Neural progenitor cell (in vitro differentiated cells): ENCODE data around the gene MPP1. TPM values are rescaled to one million over a fixed set of nuclear protein-coding genes. Genes with fewer than 3 reads are reported as not detected.

Experiments
- DNase-seq: peaks from one replicate; pipeline ENCODE4 v3.0.0-alpha.2; 2016; ENCODE audit warnings: low spot score
- H2AFZ ChIP-seq: fragments of 200-600 bp; sonication (generic); replicated peaks from 2 replicates; pipeline ENCODE4 v1.6.1; 2016; ENCODE audit warnings: antibody characterized with exemption
- H3F3A ChIP-seq: fragments of 200-600 bp; sonication (generic); 2 replicates; pipeline ENCODE4 v1.6.1; 2016; ENCODE audit warnings: antibody characterized with exemption, low read depth
- H3K27ac ChIP-seq: fragments of 200-600 bp; sonication (generic); 2 replicates; pipeline ENCODE4 v1.5.1; 2016; ENCODE audit warnings: mild to moderate bottlenecking
- H3K27me3 ChIP-seq: fragments of 200-600 bp; sonication (generic); 2 replicates; pipeline ENCODE4 v1.6.1; 2016; ENCODE audit warnings: mild to moderate bottlenecking, moderate library complexity
- H3K36me3 ChIP-seq: fragments of 200-600 bp; sonication (generic); 2 replicates; pipeline ENCODE4 v1.5.1; 2016
- H3K4me1 ChIP-seq: fragments of 200-600 bp; sonication (generic); 2 replicates; pipeline ENCODE4 v1.6.1; 2016; ENCODE audit warnings: mixed run types
- H3K4me2 ChIP-seq: fragments of 200-600 bp; sonication (generic); 2 replicates; pipeline ENCODE4 v1.6.1; 2016
- H3K4me3 ChIP-seq: fragments of 200-600 bp; sonication (generic); 2 replicates; pipeline ENCODE4 v1.5.1; 2016
- H3K79me2 ChIP-seq: fragments of 200-600 bp; sonication (generic); 2 replicates; pipeline ENCODE4 v1.6.1; 2016; ENCODE audit warnings: low read depth
- H3K9ac ChIP-seq: fragments of 200-600 bp; sonication (generic); 2 replicates; pipeline ENCODE4 v1.6.1; 2016
- H3K9me3 ChIP-seq: fragments of 200-600 bp; sonication (generic); 2 replicates; pipeline ENCODE4 v1.5.1; 2016; ENCODE audit warnings: low read depth
- H4K20me1 ChIP-seq: fragments of 200-600 bp; sonication (generic); 2 replicates; pipeline ENCODE4 v1.6.1; 2016; ENCODE audit warnings: low read depth
- H3K27ac Mint-ChIP-seq: 3 replicates; pipeline ENCODE4 v1.8.0; 2021; ENCODE audit warnings: mixed read lengths
- H3K27me3 Mint-ChIP-seq: 2 replicates; pipeline ENCODE4 v1.8.0; 2022; ENCODE audit warnings: low read depth, mild to moderate bottlenecking, inconsistent platforms, moderate library complexity, mixed read lengths; ENCODE audit not compliant: insufficient read depth
- H3K36me3 Mint-ChIP-seq: 3 replicates; pipeline ENCODE4 v1.8.0; 2021; ENCODE audit warnings: mixed read lengths
- H3K4me1 Mint-ChIP-seq: 3 replicates; pipeline ENCODE4 v1.8.0; 2021; ENCODE audit warnings: mixed read lengths
- H3K4me3 Mint-ChIP-seq: 3 replicates; pipeline ENCODE4 v1.8.0; 2021; ENCODE audit warnings: mild to moderate bottlenecking, moderate library complexity, mixed read lengths
- H3K9me3 Mint-ChIP-seq: 3 replicates; pipeline ENCODE4 v1.8.0; 2020; ENCODE audit warnings: mixed read lengths
- CTCF ChIP-seq: fragments of 200-600 bp; sonication (generic); IDR thresholded peaks from 2 replicates; pipeline ENCODE4 v1.5.1; 2017; ENCODE audit warnings: antibody characterized with exemption, mild to moderate bottlenecking
- EZH2 ChIP-seq: fragments of 200-600 bp; sonication (generic); IDR thresholded peaks from 2 replicates; pipeline ENCODE4 v1.6.1; 2017; ENCODE audit warnings: antibody characterized with exemption, mild to moderate bottlenecking, moderate library complexity
- EZH2phosphoT487 ChIP-seq: fragments of 200-600 bp; sonication (generic); IDR thresholded peaks from 2 replicates; pipeline ENCODE4 v1.6.1; 2017; ENCODE audit warnings: antibody characterized with exemption
- small RNA-seq: library from RNA; depleted of rRNA; stranded (forward); fragments of <200 nt; gene quantifications from one replicate; pipeline ENCODE3, GENCODE V24; 2015
- total RNA-seq: library from RNA; depleted of rRNA; stranded (reverse); fragments of >200 nt; gene quantifications from 2 replicates; pipeline ENCODE4 v1.2.3, GENCODE V29; 2015; ENCODE audit warnings: low replicate concordance

MPP1 gene
- total RNA-seq, 1 donor from 2014 or later: not detected

DNA sequence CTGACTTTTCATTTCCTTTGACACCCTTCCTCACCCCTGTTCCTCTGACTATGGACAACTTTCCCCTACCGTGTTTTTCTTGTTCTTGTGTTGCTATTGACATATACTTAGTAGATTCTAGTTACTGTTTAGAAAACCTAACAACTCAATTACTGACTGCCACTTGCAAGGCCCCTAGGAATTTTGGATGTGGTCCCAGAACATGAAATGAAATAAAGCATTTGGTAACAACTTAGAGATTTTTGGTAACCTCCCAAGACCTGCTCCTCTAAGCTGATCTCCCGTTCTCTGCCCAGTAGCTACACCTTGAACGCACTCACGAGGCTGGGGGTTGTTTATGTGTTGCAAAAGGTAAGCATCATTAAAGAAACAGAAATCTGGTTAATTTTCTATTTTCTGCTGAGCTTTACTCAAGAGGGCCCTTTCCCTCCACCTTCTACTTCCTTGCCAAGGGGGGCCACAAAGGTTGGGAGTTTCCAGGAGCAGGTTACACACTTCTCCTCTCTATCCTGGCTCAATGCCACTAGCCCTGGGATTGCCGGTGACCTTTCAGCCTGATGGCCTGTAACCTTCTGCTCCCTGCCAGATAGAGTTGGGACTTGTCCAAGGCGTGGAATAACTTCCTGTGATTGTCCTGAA lies 74.9 kb downstream of the MPP1 start:
- H3K4me2 ChIP-seq: no peak overlapping the region
- no peak overlapping the region for H3K27ac Mint-ChIP-seq

DNA sequence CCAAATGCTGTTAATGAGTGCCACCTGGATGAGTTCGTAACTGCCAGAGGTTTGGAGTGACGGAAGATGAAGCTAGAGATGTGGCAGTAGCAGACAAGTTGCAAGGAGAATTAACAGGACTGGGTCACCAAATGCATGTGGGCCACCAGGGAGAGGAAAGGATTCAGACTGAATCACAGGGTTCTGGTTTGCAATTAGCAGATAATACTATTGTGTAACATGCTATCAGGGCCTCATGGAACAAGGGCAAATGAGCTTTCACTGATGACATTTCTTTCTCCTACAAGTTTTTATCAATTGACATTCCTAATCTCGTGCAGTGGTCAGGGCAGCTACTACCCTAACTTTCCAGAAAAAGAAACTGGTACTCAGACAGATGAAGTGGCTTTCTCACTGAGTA lies 75.8 kb downstream of the MPP1 start:
- no peaks in the 10 kb centered on the region for H3K4me1 ChIP-seq
- H3K27ac Mint-ChIP-seq: no peak overlapping the region
- no peaks in the 10 kb centered on the region for H3K27me3 Mint-ChIP-seq
- DNase-seq: no peak
- H3K36me3 Mint-ChIP-seq: no peaks in the 10 kb centered on the region
- peaks cover 3% of the 10 kb centered on the region for H3K9me3 Mint-ChIP-seq
- H3K4me2 ChIP-seq: no peak overlapping the region
- no peaks in the 10 kb centered on the region for H3K27me3 ChIP-seq
- no peaks in the 10 kb centered on the region for H3K36me3 ChIP-seq
- H4K20me1 ChIP-seq: no peaks in the 10 kb centered on the region
- H3K9me3 ChIP-seq: peaks cover 2% of the 10 kb centered on the region
- H3K79me2 ChIP-seq: no peaks in the 10 kb centered on the region
- no peak overlapping the region for H3K27ac ChIP-seq
- no peak overlapping the region for H3K4me3 Mint-ChIP-seq
- no peaks in the 10 kb centered on the region for H3F3A ChIP-seq
- H3K9ac ChIP-seq: no peak overlapping the region
- no peak for TF ChIP-seq EZH2phosphoT487
- TF ChIP-seq EZH2: no peak
- no peak for TF ChIP-seq CTCF
- no peak overlapping the region for H2AFZ ChIP-seq
- no peaks in the 10 kb centered on the region for H3K4me1 Mint-ChIP-seq
- H3K4me3 ChIP-seq: no peak overlapping the region

More for the DNA sequence above, 74.9 kb downstream of the MPP1 start:
- Mint-ChIP-seq H3K4me3 (no peak overlapping the region), H3K9me3 (peaks cover 2% of the 10 kb centered on the region), H3K36me3 (no peaks in the 10 kb centered on the region), H3K4me1 (no peaks in the 10 kb centered on the region), H3K27me3 (no peaks in the 10 kb centered on the region)
- H3F3A ChIP-seq: no peaks in the 10 kb centered on the region
- no peaks in the 10 kb centered on the region for H3K27me3 ChIP-seq
- H2AFZ ChIP-seq: no peak overlapping the region
- no peaks in the 10 kb centered on the region for H3K4me1 ChIP-seq
- TF ChIP-seq EZH2phosphoT487 (no peak), EZH2 (no peak), CTCF (no peak)
- H3K4me3 ChIP-seq: no peak overlapping the region
- H3K9ac ChIP-seq: no peak overlapping the region
- H4K20me1 ChIP-seq: no peaks in the 10 kb centered on the region
- H3K79me2 ChIP-seq: no peaks in the 10 kb centered on the region
- DNase-seq: no peak
- no peak overlapping the region for H3K27ac ChIP-seq
- H3K36me3 ChIP-seq: no peaks in the 10 kb centered on the region
- H3K9me3 ChIP-seq: peaks cover 2% of the 10 kb centered on the region

Small RNAs within 50 kb of the gene (small RNA-seq; reads per million reads assigned to genes)
- not detected for gene SNORA36A

Other genes with a start within 250 kb of the MPP1 start
- gene CTAG1A, start 220.4 kb downstream of the MPP1 start, total RNA-seq: not detected in 2 replicates
- gene CTAG1B, start 186.2 kb downstream of the MPP1 start, total RNA-seq: not detected in 2 replicates
- gene CTAG2, start 151.9 kb downstream of the MPP1 start, total RNA-seq: not detected in 2 replicates
- gene GAB3, start 54.4 kb downstream of the MPP1 start, total RNA-seq: not detected in 2 replicates
- gene DKC1, start 42.6 kb downstream of the MPP1 start, total RNA-seq: 43.7 and 45.6 TPM in 2 replicates
- not detected in 2 replicates for gene SMIM9, start 29.2 kb upstream of the MPP1 start, total RNA-seq
- 5.5 and 8.7 TPM in 2 replicates for gene F8A1, start 80.9 kb upstream of the MPP1 start, total RNA-seq
- 4.8 and 9.8 TPM in 2 replicates for gene F8, start 217.2 kb upstream of the MPP1 start, total RNA-seq
- 58.8 and 70.9 TPM in 2 replicates for gene FUNDC2, start 221.4 kb upstream of the MPP1 start, total RNA-seq